Fibroblast of skin of scalp (primary cell): ENCODE measurements around the gene C1QTNF9.
A peak's percentile ranks its signal among the peaks of the same experiment; 100 is the strongest.
"Not testable (repeated sequence)": the region's sequence is repeated elsewhere in the genome, so short reads cannot be mapped to it uniquely, and the experiment has no call there.

Experiments
- DNase-seq: peaks from one replicate; pipeline ENCODE4 v3.0.0-alpha.2; 2013

Gene C1QTNF9

DNA sequence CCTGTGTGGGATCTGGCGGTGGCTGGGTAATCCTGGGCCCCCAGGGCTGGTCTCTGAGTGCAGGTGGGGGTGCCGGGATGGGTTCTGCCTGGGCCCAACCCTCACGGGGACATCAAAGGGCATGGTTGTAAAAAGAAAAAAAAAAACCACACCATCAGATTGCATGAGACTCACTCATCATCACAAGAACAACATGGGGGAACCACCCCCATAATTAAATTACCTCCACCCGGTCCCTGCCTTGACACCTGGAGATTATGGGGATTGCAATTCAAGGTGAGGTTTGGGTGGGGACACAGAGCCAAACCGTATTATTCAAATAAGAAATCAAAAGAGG is 14.3 kb downstream of the C1QTNF9 start:
- no peak for DNase-seq

- DNase-seq: not testable (repeated sequence)
Observed at GRCh38 chr13:24327598-24327997, 18.2 kb downstream of the C1QTNF9 start.

DNA sequence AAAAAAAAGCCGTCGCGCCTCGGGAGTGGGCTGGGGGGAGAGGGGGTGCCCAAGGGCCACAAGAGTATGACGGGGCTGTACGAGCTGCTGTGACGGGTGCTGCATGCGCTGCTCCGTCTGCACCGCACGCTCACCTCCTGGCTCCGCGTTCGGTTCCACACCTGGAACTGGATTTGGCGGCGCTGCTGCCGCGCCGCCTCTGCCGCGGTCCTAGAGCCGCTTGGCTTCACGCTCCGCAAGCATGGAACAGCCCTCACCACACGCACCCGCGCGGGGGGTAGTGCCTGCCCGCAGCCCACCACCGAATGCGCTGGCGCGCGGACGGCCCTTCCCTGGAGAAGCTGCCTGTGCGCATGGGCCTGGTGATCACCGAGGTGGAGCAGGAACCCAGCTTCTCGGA is 18.8 kb downstream of the C1QTNF9 start:
- no peak for DNase-seq

DNA sequence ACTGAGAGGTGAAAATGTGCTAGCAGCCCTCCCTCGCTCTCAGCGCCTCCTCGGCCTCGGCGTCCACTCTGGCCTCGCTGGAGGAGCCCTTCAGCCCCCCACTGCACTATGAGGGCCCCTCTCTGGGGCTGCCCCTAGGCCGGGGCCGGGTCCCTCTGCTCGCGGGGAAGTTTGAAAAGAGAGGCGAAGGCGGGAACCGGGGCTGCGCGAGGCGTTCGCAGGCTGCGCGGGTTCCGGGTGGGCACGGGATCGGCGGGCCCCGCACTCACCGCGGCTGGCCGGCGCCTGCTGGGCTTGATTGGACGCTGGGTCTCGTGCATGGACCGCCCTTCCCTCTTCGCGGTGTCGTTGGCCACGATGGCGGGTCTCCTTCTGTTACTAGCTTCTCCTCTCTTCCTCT is 29.3 kb downstream of the C1QTNF9 start:
- DNase-seq: no peak

DNA sequence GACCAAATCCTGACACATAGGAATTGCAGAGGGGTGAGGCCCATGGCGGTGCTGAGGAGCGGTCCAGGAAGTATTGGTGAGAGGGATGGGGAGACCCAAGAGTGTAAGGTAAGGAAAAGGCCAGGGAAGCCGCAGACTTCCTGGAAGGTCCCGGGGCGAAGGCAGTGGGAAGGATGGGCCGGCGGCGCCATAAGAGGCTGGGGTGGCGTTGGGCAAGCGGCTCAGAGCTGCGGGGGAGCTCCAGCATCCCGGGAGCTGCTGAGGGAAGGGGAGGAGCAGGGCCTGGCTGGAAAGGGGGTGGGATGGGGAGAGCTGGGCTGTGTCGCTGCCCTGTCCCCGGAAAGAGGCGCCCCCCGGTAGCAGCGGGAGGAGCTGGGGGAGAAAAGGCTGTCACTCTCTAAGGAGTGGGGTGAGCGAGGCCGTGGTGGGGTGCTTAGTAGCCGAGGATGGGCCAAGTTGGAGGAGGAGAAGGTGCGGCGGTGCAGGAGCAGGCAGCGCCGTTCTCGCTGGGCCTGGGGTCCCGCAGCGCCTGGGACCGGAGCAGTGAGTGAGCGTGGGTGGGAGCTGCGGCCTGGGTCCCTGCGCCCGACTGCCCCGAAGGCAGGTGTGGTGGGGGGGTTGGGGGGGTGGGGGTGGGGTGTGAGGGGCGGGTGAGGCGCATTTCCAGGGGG is 30.7 kb downstream of the C1QTNF9 start:
- DNase-seq: no peak

DNA sequence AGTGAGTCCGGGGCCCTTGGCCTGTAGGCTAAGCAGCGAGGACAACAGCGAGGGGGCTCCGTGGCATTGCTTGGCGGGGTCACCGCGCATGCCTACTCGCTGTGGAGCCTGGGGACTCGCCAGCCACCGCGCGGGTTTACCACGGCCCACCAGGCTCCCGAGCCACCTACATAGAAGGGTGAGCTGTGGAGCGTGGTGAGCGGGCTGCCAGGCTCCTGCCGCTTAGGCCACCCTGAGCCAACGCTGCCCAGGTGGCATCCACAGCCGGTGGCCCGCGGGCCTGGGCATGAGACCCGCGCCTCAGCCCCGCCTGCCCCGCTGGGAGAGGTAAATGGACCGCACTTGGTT is 31.2 kb downstream of the C1QTNF9 start:
- no peak for DNase-seq

- peak; percentile 47 for DNase-seq
Observed at GRCh38 chr13:24341439-24341838, 32.1 kb downstream of the C1QTNF9 start.

DNA sequence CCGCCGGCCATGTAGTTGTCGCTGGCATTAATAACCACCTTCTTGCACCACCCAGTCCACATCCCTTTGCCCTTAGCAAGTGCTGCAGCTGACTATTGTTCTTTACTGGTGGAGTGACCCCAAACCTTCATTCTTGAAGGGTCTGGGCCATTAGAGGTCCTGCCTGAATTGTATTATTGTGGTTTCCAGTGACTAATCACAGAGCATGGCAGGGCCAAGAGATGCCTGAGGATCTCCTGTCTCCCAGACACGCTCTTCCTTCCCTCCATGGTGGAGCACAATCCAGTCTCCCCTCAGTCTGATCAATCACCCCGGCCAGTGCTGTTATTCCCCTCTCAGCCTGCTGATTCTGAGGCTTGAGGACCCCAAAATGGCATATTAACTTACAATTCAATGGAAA is 39.0 kb downstream of the C1QTNF9 start:
- no peak for DNase-seq

DNA sequence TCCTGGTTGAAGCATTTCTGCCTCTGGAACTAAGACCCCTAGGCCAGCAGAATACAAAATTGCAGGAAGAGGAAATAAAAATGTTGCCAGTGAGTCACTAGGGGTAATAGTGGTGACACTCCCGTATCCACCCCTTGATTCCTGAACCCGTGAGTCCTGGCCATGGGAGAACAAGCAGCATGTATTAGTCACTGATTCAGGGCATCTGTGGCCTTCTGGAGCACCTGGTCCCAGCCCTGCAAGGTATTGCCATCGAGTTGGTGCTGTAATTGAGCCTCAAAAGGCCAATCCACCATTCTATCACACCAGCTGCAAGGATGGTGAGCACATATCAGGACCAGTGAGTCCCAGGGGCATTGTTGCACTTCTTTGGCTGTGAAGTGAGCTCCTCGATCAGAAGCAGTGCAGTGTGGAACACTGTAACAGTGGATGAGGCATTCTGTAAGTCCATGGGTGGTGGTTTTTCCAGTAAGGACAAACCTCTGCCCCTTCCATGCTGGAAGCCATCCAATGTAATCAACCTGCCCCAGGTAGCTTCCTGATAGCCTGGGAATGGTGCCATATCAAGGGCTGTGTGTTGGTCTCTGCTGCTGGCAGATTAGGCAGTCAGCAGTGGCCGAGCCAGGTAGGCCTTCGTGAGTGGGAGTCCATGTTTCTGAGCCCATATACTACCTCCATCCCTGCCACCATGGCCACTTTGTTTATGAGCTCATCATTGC is 39.6 kb downstream of the C1QTNF9 start:
- DNase-seq: no peak

GRCh38 chr13:24349778-24350664 is 40.6 kb downstream of the C1QTNF9 start:
- DNase-seq: not testable (repeated sequence)

- no peak for DNase-seq
Observed at GRCh38 chr13:24351423-24351822, 42.0 kb downstream of the C1QTNF9 start.

DNA sequence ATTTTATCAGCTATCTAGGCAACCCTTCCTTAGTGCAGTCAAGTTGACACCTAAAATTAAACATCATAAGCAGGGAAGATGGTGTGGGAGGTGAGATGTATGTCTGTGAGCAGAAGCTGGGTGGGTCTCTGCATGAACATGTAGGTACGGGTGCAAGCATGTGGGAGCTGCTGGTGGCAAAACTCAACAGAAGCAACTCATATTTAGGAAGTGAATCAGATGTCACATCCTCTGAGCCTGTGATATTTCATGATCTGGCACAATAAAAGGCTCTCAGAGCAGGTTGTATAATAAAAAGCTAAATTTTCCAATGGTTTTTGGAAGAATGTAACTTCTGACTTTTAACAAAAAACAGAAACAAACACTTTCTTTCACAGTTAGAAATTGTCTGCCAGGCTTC is 44.4 kb downstream of the C1QTNF9 start:
- no peak for DNase-seq

- no peak for DNase-seq
Observed at GRCh38 chr13:24355103-24355502, 45.7 kb downstream of the C1QTNF9 start.

DNA sequence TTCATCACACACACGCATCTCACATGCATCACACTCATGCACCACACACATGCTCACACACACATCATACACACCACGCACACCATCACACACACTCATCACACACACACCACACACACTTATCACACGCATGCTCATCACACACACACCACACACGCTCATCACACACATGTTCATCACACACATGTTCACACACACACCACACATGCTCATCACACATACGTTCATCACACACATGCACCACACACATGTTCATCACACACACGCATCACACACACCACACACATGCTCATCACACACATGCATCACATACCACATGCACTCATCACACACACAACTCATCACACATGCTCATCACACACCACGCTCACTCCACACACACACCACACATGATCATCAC is 46.9 kb downstream of the C1QTNF9 start:
- no peak for DNase-seq

DNA sequence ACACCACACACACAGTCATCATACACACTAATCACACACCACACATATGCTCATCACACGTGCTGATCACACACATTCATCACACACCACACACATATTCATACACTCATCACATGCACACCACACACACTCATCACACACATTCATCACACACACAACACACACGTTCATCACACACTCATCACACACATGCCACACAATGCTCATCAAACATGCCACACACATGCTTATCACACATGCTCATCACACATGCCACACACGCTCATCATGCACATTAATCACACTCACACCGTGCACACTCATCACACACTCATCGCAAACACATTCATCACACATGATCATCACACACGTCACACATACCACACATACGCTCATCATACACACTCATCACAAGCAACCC is 47.5 kb downstream of the C1QTNF9 start:
- DNase-seq: no peak

GRCh38 chr13:24357756-24358155 is 48.4 kb downstream of the C1QTNF9 start:
- DNase-seq: no peak

GRCh38 chr13:24358836-24359235 is 49.5 kb downstream of the C1QTNF9 start:
- not testable (repeated sequence) for DNase-seq

- not testable (repeated sequence) for DNase-seq
Observed at GRCh38 chr13:24359252-24359651, 49.9 kb downstream of the C1QTNF9 start.

DNA sequence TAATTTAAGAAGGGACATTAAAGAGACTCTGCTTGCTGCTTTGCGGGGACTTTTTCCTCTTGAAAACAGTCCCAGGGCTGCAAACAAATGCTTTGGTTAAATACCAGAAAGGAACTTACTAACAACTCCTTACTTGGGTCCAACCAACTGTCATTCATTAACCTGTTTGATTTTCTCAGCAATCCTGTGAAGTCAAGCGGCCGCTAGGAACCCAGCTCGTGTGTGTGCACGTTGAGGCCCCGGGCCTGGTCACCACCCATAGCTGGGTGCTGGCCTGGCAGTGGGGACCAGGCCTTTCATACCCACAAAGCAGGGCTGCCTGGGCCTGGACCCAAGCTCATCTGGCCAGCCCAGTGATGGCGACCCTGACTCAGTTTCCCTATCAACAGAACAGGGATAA is 50.7 kb downstream of the C1QTNF9 start:
- DNase-seq: no peak

DNA sequence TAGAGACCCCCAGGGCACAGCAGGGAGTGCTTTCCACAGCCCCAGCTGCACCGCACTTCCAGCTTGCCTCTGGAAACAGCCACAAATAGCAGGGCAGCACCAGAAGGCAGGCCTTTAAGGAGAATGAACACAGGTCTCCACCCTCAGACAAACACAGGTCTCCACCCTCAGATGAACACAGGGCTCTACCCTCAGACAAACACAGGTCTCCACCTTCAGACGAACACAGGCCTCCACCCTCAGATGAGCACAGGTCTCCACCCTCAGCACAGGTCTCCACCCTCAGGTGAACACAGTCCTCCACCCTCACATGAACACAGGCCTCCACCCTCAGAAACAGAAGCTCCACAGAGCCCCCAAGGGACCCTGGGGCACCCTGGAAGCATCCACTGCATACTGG is 51.7 kb downstream of the C1QTNF9 start:
- no peak for DNase-seq

DNA sequence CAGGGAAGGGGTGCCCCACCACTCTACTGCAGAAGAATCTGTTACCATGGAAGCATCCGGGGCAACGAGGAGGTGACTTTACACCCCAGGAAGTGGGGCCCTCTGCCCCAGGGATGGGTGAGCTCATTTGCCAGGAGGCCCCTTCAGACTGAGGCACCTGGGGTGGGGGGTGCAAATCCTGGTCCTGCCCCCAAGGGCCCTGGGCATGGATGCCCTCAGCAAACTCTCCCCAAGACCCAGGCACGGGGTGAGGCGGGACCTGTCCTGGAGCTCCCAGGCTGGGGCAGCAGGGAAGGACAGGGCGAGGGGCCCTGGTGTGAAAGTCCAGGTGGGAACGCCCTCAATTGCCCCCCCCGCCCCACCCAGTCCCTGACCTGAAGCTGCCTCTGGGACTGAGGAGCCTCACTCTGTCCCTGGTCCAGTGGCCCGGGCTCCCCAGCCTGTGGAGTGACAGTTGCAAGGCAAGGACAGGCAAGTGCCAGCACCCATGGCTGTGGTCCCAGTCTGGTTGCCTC is 52.5 kb downstream of the C1QTNF9 start:
- DNase-seq: no peak

DNA sequence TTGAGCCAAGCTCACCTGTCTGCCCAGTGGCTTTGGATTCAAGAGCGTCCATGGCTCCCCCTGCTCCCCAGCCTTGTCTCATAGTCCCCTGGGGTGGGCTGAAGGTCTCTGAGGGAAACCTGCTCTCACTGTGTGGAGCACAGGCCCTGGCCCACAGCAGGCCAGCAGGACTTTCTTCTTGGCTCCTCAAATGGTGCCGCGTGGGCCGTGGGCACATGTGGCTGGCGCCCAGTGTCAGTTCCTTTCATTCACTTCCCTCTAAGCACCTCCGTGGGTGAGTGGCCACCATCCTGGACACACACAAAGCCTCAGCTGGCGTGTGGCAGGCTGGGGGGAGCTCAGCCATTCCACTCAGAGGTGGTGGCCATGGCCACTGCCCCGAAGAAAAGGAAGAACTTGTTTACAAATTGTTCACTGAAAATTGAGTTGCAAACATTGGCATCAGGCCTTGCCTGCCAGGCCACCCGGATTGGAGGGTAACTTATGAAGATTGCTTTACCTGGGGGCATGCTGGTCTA is 53.1 kb downstream of the C1QTNF9 start:
- DNase-seq: no peak

- no peak for DNase-seq
Observed at GRCh38 chr13:24365191-24365590, 55.8 kb downstream of the C1QTNF9 start.
